Liver (tissue), 9 donors: Measurements from ENCODE around the gene ARV1. TPM values are rescaled to one million over a fixed set of nuclear protein-coding genes. Genes with fewer than 3 reads are reported as not detected.

Source experiments
- DNase-seq: peaks from one replicate; pipeline ENCODE4 v3.0.0-alpha.2; 2017; ENCODE audit warnings: low spot score
- H3K27ac ChIP-seq, 2 donors: one replicate each; pipeline ENCODE4 v1.7.0; 2013; ENCODE audit warnings: inconsistent platforms in 2 of 2, low read length in 2 of 2, control low read depth in 1 of 2, low read depth in 1 of 2, mild to moderate bottlenecking in 1 of 2
- H3K27me3 ChIP-seq, 4 donors: one replicate each; pipeline versions ENCODE4 v1.6.1 to v1.7.0; 2013; ENCODE audit warnings: low read length in 3 of 4, inconsistent platforms in 1 of 4, mild to moderate bottlenecking in 1 of 4, moderate library complexity in 1 of 4; ENCODE audit not compliant: control insufficient read depth in 4 of 4, insufficient read depth in 4 of 4
- H3K36me3 ChIP-seq, 4 donors: one replicate each; pipeline versions ENCODE4 v1.6.1 to v1.7.0; 2013; ENCODE audit warnings: low read length in 3 of 4, mild to moderate bottlenecking in 3 of 4, low read depth in 1 of 4, moderate library complexity in 1 of 4; ENCODE audit not compliant: control insufficient read depth in 4 of 4, insufficient read depth in 3 of 4
- H3K4me1 ChIP-seq, 4 donors: one replicate each; pipeline versions ENCODE4 v1.6.1 to v1.7.0; 2013; ENCODE audit warnings: low read length in 3 of 4, mild to moderate bottlenecking in 3 of 4, moderate library complexity in 1 of 4; ENCODE audit not compliant: control insufficient read depth in 4 of 4, insufficient read depth in 4 of 4
- H3K4me3 ChIP-seq, 3 donors: one replicate each; pipeline versions ENCODE4 v1.6.1 to v1.7.0; 2013; ENCODE audit warnings: low read length in 3 of 3, control low read depth in 1 of 3, low read depth in 1 of 3, mild to moderate bottlenecking in 1 of 3
- H3K9ac ChIP-seq, 2 donors: one replicate each; pipeline ENCODE4 v1.7.0; 2013; ENCODE audit warnings: low read length in 2 of 2, mild to moderate bottlenecking in 2 of 2, moderate library complexity in 2 of 2, control low read depth in 1 of 2, low read depth in 1 of 2
- H3K9me3 ChIP-seq, 4 donors: one replicate each; pipeline versions ENCODE4 v1.6.1 to v1.7.0; 2013; ENCODE audit warnings: low read length in 3 of 4; ENCODE audit not compliant: control insufficient read depth in 4 of 4
- EGR1 ChIP-seq, 2 donors: IDR thresholded peaks; 2 replicates each; pipeline ENCODE4 v1.6.1; 2016 to 2018; ENCODE audit warnings: antibody characterized with exemption in 2 of 2, low read depth in 2 of 2
- FOXA2 ChIP-seq: IDR thresholded peaks from 2 replicates; pipeline ENCODE4 v1.6.1; 2016; ENCODE audit warnings: antibody characterized with exemption
- GABPA ChIP-seq, 2 donors: IDR thresholded peaks in 1 of 2; conservative IDR thresholded peaks in 1 of 2; 2 replicates each; pipeline ENCODE4 v1.6.1; 2016; ENCODE audit warnings: antibody characterized with exemption in 2 of 2, mild to moderate bottlenecking in 1 of 2, moderate library complexity in 1 of 2
- HNF4A ChIP-seq, 2 donors: conservative IDR thresholded peaks; 2 replicates each; pipeline ENCODE4 v1.6.1; 2016; ENCODE audit warnings: antibody characterized with exemption in 2 of 2, mild to moderate bottlenecking in 2 of 2
- HNF4G ChIP-seq: IDR thresholded peaks from 2 replicates; pipeline ENCODE4 v1.6.1; 2016; ENCODE audit warnings: antibody characterized with exemption
- JUND ChIP-seq, 2 donors: IDR thresholded peaks; 2 replicates each; pipeline ENCODE4 v1.6.1; 2016; ENCODE audit warnings: antibody characterized with exemption in 2 of 2
- NR2F2 ChIP-seq: IDR thresholded peaks from 2 replicates; pipeline ENCODE4 v1.6.1; 2016; ENCODE audit warnings: antibody characterized with exemption
- RAD21 ChIP-seq, 2 donors: IDR thresholded peaks; 2 replicates each; pipeline ENCODE4 v1.6.1; 2016; ENCODE audit warnings: antibody characterized with exemption in 2 of 2, mild to moderate bottlenecking in 2 of 2
- RXRA ChIP-seq, 2 donors: IDR thresholded peaks; 2 replicates each; pipeline ENCODE4 v1.6.1; 2017 to 2018; ENCODE audit warnings: antibody characterized with exemption in 2 of 2, mild to moderate bottlenecking in 1 of 2
- SP1 ChIP-seq: IDR thresholded peaks from 2 replicates; pipeline ENCODE4 v1.6.1; 2018; ENCODE audit warnings: antibody characterized with exemption, mild to moderate bottlenecking
- TAF1 ChIP-seq: conservative IDR thresholded peaks from 2 replicates; pipeline ENCODE4 v1.6.1; 2016; ENCODE audit warnings: antibody characterized with exemption, mild to moderate bottlenecking
- YY1 ChIP-seq: IDR thresholded peaks from 2 replicates; pipeline ENCODE4 v1.6.1; 2016; ENCODE audit warnings: antibody characterized with exemption, mild to moderate bottlenecking
- WGBS: extraction: QIAGEN DNeasy Blood & Tissue Kit; methylation state at CpG from one replicate; pipeline ENCODE4 v1.1.7; 2013; 5-methylcytosine and 5-hydroxymethylcytosine counted together
- polyA plus RNA-seq, 2 donors: library from polyadenylated mRNA; stranded (reverse) in 1 of 2; unstranded in 1 of 2; fragments of 200-250 nt in 1 of 2; fragments of >200 nt in 1 of 2; fragmentation: Nextera tagmentation in 1 of 2; extraction: Ambion mirVana in 1 of 2; gene quantifications; one replicate each; pipeline versions ENCODE4 v1.2.1 to v1.2.3, GENCODE V29; 2013 to 2015
- total RNA-seq, 2 donors: library from RNA; depleted of rRNA; stranded (reverse); fragments of >200 nt; gene quantifications; one replicate each; pipeline ENCODE4 v1.2.3, GENCODE V29; 2014
- TF ChIP-seq, protein P1 (sequence below): IDR thresholded peaks from 2 replicates; pipeline ENCODE4 v1.6.1; 2016; ENCODE audit warnings: antibody characterized with exemption, mild to moderate bottlenecking
- TF ChIP-seq, protein P2 (sequence below): IDR thresholded peaks from 2 replicates; pipeline ENCODE4 v1.6.1; 2016; ENCODE audit warnings: antibody characterized with exemption
- TF ChIP-seq, protein P3 (sequence below): IDR thresholded peaks from 2 replicates; pipeline ENCODE4 v1.6.1; 2016; ENCODE audit warnings: antibody characterized with exemption
- donor health status: healthy.
- donor health status: healthy.
- donor health status: healthy.
- donor health status: healthy.
- donor health status: healthy.

ARV1 gene
- total and polyA plus RNA-seq, 4 donors = 11.4 to 18.9 (median 14.6) TPM

GRCh38 chr1:230936475-230936874, 42.4 kb upstream of the ARV1 start:
- 96% methylated on average over 5 of the region's 5 CpGs for WGBS
- no peak overlapping the region for H3K9ac ChIP-seq
- H3K27me3 ChIP-seq = no peaks in the 10 kb centered on the region
- no peak for DNase-seq
- no peak overlapping the region for H3K27ac ChIP-seq
- TF ChIP-seq JUND (IDR thresholded peaks at IDR 0.05) (no peak), FOXA2 (no peak), RAD21 (IDR thresholded peaks at IDR 0.05) (no peak), YY1 (no peak), SP1 (no peak), TAF1 (no peak), RXRA (IDR thresholded peaks at IDR 0.05) (no peak), GABPA (IDR thresholded peaks at IDR 0.05 in 1 of 2, conservative IDR thresholded peaks at IDR 0.05 in 1 of 2) (no peak), EGR1 (IDR thresholded peaks at IDR 0.05; ENCODE audit: low read depth in 2 of 2) (no peak), NR2F2 (no peak), HNF4G (no peak), HNF4A (conservative IDR thresholded peaks at IDR 0.05) (no peak)
- TF ChIP-seq, protein P1, sequence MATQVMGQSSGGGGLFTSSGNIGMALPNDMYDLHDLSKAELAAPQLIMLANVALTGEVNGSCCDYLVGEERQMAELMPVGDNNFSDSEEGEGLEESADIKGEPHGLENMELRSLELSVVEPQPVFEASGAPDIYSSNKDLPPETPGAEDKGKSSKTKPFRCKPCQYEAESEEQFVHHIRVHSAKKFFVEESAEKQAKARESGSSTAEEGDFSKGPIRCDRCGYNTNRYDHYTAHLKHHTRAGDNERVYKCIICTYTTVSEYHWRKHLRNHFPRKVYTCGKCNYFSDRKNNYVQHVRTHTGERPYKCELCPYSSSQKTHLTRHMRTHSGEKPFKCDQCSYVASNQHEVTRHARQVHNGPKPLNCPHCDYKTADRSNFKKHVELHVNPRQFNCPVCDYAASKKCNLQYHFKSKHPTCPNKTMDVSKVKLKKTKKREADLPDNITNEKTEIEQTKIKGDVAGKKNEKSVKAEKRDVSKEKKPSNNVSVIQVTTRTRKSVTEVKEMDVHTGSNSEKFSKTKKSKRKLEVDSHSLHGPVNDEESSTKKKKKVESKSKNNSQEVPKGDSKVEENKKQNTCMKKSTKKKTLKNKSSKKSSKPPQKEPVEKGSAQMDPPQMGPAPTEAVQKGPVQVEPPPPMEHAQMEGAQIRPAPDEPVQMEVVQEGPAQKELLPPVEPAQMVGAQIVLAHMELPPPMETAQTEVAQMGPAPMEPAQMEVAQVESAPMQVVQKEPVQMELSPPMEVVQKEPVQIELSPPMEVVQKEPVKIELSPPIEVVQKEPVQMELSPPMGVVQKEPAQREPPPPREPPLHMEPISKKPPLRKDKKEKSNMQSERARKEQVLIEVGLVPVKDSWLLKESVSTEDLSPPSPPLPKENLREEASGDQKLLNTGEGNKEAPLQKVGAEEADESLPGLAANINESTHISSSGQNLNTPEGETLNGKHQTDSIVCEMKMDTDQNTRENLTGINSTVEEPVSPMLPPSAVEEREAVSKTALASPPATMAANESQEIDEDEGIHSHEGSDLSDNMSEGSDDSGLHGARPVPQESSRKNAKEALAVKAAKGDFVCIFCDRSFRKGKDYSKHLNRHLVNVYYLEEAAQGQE = no peak
- TF ChIP-seq, protein P2, sequence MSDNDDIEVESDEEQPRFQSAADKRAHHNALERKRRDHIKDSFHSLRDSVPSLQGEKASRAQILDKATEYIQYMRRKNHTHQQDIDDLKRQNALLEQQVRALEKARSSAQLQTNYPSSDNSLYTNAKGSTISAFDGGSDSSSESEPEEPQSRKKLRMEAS = no peak
- TF ChIP-seq, protein P3, sequence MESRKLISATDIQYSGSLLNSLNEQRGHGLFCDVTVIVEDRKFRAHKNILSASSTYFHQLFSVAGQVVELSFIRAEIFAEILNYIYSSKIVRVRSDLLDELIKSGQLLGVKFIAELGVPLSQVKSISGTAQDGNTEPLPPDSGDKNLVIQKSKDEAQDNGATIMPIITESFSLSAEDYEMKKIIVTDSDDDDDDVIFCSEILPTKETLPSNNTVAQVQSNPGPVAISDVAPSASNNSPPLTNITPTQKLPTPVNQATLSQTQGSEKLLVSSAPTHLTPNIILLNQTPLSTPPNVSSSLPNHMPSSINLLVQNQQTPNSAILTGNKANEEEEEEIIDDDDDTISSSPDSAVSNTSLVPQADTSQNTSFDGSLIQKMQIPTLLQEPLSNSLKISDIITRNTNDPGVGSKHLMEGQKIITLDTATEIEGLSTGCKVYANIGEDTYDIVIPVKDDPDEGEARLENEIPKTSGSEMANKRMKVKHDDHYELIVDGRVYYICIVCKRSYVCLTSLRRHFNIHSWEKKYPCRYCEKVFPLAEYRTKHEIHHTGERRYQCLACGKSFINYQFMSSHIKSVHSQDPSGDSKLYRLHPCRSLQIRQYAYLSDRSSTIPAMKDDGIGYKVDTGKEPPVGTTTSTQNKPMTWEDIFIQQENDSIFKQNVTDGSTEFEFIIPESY = no peak
- H3K9me3 ChIP-seq = no peaks in the 10 kb centered on the region
- peaks cover 0 to 5% (median 2%) of the 10 kb centered on the region in 4 donors for H3K36me3 ChIP-seq
- no peak overlapping the region for H3K4me3 ChIP-seq
- H3K4me1 ChIP-seq = no peaks in the 10 kb centered on the region

DNA sequence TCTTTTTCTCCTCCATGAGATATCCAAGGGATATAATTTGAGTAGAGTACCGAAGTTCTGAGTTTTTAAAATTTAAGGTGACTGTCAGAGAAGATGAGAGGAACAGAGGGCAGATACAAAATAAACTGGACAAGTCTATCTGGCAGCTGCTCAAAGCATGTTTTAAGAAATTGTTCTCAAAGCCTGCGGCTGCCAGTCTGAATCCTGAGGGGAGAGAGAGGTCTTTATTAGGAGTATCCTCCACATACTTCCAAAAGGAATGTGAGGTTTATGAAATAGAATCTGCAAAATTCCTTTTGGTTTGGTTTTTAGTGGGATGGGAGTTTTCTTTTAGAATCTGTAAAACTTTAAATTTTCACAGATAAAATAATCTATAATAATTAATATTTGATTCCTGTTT, 41.5 kb upstream of the ARV1 start:
- Histone ChIP-seq H3K9ac (no peak overlapping the region), H3K4me1 (no peaks in the 10 kb centered on the region), H3K4me3 (no peak overlapping the region), H3K27ac (no peak overlapping the region), H3K9me3 (no peaks in the 10 kb centered on the region), H3K27me3 (no peaks in the 10 kb centered on the region), H3K36me3 (peaks cover 0 to 2% (median under 1%) of the 10 kb centered on the region in 4 donors)
- no peak for DNase-seq
- TF ChIP-seq, protein P3 = no peak
- TF ChIP-seq NR2F2 = no peak
- TF ChIP-seq EGR1 (IDR thresholded peaks at IDR 0.05; ENCODE audit: low read depth in 2 of 2) = no peak
- no peak for TF ChIP-seq HNF4G
- TF ChIP-seq, protein P1 = no peak
- TF ChIP-seq, protein P2 = no peak
- no peak for TF ChIP-seq FOXA2
- TF ChIP-seq RAD21 (IDR thresholded peaks at IDR 0.05) = no peak
- no peak for TF ChIP-seq YY1
- WGBS = 86% methylated on average over 2 of the region's 2 CpGs
